ENCODE results near the gene MAD1L1.

Gene MAD1L1

DNA sequence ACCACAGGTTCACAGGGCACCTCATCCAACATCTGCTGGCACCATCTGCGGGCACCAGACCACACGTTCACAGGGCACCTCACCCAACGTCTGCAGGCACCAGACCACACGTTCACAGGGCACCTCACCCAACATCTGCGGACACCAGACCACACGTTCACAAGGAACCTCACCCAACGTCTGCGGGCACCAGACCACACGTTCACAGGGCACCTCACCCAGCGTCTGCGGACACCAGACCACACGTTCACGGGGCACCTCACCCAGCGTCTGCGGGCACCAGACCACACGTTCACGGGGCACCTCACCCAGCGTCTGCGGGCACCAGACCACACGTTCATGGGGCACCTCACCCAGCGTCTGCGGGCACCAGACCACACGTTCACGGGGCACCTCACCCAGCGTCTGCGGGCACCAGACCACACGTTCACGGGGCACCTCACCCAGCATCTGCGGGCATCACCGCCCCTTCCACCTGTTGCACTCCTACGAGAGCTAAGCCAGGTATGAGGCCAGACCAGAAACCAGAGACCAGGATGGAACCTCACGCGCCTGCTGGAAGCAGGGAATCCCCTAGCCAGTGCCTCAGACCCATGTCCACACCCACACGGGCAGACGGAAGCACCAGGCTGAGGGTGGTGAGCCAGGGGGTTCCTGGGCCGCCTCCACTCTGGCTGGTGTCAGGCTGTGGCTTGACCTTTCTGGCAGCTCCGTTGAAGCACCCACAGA lies 182.8 kb downstream of the MAD1L1 start:
- no peak for TF ChIP-seq GATA3 (IDR thresholded peaks at IDR 0.05; ENCODE audit: low read depth, low read length)
- no peak for TF ChIP-seq GATA2 (IDR thresholded peaks at IDR 0.05; ENCODE audit: low read depth, low read length)

GRCh38 chr7:2049111-2049781 lies 183.5 kb downstream of the MAD1L1 start:
- TF ChIP-seq GATA3 (IDR thresholded peaks at IDR 0.05; ENCODE audit: low read depth, low read length) (no peak), GATA2 (IDR thresholded peaks at IDR 0.05; ENCODE audit: low read depth, low read length) (no peak)

- TF ChIP-seq GATA3 (IDR thresholded peaks at IDR 0.05; ENCODE audit: low read depth, low read length) (no peak), GATA2 (IDR thresholded peaks at IDR 0.05; ENCODE audit: low read depth, low read length) (no peak)
Measured at GRCh38 chr7:2048531-2048930, 184.2 kb downstream of the MAD1L1 start.

GRCh38 chr7:2048006-2048405 lies 184.7 kb downstream of the MAD1L1 start:
- TF ChIP-seq GATA3 (IDR thresholded peaks at IDR 0.05; ENCODE audit: low read depth, low read length) (no peak), GATA2 (IDR thresholded peaks at IDR 0.05; ENCODE audit: low read depth, low read length) (no peak)

DNA sequence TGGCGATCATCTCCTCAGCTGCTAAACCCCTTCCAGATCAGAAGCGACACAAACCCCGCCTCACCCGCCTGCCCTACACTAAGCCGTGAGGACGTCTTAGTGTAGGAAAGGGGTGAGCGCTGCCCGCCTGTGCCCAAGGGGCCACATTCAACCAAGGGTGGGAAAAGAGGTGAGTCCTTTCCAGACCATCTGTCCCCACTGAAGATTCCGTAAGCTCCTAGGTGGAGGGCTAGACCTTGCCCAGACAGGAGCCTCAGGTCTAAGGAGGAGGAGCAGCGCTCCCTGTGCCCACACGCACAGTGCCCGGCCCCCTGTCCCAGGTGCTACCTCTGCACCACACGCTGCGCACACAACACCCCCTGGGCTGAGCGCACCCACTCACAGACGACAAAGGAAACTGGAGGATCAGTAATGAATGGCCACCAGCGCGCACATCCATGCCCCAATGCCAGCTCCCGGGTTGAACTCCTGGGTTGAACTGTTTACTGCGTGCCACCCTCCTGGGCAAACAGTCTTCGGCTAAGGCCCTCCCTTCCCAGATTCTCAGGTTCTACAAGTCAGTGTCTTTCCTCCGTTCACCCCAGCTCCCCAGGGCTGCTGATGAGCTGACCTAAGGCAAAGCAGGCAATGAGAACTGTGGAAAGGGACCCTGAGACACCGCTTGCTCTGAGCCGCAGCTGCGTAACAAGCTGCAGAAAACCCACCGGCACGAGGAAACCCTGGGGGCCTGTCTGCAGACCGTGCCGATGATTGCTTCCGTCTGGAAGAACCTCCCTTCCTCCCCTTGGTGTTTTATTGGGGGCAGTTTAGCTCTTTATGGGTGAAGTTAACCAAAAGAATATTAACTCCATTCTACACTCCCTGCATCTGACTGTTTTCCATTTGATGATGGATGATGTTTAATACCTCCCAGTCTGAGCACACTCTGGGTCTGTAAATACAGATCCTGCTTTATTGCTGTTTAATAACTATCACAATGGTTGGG lies 185.9 kb downstream of the MAD1L1 start:
- no peak for TF ChIP-seq GATA2 (IDR thresholded peaks at IDR 0.05; ENCODE audit: low read depth, low read length)
- TF ChIP-seq GATA3 (IDR thresholded peaks at IDR 0.05; ENCODE audit: low read depth, low read length): no peak

GRCh38 chr7:2045559-2046405 lies 187.0 kb downstream of the MAD1L1 start:
- TF ChIP-seq GATA3 (IDR thresholded peaks at IDR 0.05; ENCODE audit: low read depth, low read length): no peak
- TF ChIP-seq GATA2 (IDR thresholded peaks at IDR 0.05; ENCODE audit: low read depth, low read length): no peak

DNA sequence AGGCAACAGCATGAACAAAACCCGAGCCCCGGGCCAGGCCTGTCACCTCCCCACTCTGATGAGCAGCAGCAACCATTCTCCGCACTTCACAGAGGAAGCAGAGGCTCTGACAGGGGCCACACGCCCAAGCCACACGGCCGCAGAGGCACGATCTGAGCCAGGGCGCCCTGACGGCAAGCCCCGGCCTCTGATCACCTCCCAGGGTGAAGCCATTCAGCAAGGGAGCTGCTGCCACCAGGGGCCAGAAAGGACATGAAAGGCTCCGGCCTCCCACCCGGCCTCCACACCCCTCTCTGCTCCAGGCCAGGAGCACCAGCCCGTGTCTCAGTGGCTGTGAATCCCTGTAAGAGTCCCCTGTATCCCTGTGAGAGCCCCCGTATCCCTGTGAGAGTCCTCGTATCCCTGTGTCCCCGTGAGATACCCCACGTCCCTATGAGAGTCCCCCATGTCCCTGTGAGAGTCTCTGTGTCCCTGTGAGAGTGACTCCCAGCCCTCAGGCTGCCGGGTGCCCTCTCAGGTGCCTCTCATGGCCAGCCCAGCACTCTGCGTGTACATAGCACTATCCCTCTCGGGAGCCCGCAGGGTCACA lies 187.8 kb downstream of the MAD1L1 start:
- no peak for TF ChIP-seq GATA3 (IDR thresholded peaks at IDR 0.05; ENCODE audit: low read depth, low read length)
- no peak for TF ChIP-seq GATA2 (IDR thresholded peaks at IDR 0.05; ENCODE audit: low read depth, low read length)

GRCh38 chr7:2044311-2044882 lies 188.3 kb downstream of the MAD1L1 start:
- TF ChIP-seq GATA2 (IDR thresholded peaks at IDR 0.05; ENCODE audit: low read depth, low read length): no peak
- TF ChIP-seq GATA3 (IDR thresholded peaks at IDR 0.05; ENCODE audit: low read depth, low read length): no peak

DNA sequence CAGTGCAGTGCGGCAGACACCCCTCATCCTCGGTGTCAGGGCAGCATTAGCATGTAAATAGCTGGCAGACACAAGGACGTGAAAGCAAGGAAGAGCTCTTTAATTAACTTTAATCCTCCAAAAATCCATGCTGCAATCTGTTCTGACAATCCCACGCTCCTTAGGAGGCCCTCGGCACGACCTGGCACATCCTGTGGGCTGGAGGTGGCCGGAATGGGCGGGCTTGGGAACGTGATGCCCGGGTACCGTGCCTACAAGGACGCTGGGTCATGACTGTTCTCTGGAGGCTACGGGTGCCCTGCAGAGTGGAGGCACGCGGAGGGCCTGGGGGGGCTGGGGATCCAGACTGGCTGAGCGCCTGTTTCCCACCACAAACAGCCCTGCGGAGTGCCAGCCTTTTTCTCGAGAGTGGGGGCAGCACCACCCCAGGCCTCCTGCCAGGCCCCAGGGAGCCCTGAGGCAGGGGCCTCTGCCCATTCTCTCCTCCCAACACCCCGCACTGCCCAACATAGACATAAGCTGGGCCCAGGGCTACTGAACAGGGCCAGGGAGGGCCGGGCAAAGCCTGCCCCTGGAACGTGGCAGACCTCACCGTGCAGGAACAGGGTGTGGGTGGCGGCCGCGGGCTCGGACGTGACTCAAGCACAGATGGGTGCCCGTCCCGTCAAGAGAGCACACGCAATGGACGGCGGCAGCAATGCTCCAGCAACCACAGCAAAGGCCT lies 189.3 kb downstream of the MAD1L1 start:
- TF ChIP-seq GATA3 (IDR thresholded peaks at IDR 0.05; ENCODE audit: low read depth, low read length) (no peak), GATA2 (IDR thresholded peaks at IDR 0.05; ENCODE audit: low read depth, low read length) (no peak)

GRCh38 chr7:2042650-2043049 lies 190.1 kb downstream of the MAD1L1 start:
- no peak for TF ChIP-seq GATA2 (IDR thresholded peaks at IDR 0.05; ENCODE audit: low read depth, low read length)
- TF ChIP-seq GATA3 (IDR thresholded peaks at IDR 0.05; ENCODE audit: low read depth, low read length): no peak

DNA sequence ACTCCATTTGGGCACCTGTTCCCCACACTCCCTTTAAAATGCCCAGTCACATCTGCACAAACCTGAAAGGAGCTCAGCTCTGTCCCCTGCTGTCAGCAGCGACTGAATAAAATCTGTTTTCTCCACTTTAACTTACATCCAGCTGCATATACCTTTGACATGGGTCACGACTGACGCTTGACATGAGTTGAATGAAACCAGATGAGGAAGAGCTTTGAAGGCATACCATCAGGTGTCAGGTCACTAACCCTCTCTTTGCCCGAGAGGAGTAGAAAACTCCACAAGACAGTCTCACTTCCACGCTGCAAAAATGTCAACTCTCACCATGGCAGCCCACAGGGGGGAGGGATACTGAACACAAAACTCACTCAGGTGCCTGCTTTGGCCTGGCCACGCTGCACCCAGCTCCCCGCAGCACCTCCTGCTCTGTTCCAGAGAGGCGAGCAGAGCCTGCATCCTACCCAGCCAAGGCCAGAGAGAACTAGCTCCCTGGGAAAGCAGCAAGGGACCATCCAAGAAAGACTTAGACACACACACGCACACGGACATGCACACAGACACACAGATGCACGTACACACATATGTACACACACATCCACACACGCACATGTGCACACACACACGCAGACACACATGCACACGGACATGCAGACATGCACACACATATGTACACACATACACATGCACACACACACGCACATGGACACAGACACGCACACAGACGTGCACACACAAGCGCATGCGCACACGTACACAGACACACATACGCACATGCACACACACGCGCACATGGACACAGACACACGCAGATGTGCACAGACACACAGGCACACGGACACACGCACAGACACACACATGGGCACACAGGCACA lies 191.0 kb downstream of the MAD1L1 start:
- TF ChIP-seq GATA3 (IDR thresholded peaks at IDR 0.05; ENCODE audit: low read depth, low read length) (no peak), GATA2 (IDR thresholded peaks at IDR 0.05; ENCODE audit: low read depth, low read length) (no peak)
